DMS 273 treated with DMSO at 0.1 percent for 48 hours (cell line): ENCODE data around the gene RAET1E.
"Not testable (repeated sequence)": the region's sequence is repeated elsewhere in the genome, so short reads cannot be mapped to it uniquely, and the experiment has no call there.

ENCODE experiments used
- DNase-seq: peaks from one replicate; lab custom pipeline; 2025; lab: John Stamatoyannopoulos, UW

Gene RAET1E

DNA sequence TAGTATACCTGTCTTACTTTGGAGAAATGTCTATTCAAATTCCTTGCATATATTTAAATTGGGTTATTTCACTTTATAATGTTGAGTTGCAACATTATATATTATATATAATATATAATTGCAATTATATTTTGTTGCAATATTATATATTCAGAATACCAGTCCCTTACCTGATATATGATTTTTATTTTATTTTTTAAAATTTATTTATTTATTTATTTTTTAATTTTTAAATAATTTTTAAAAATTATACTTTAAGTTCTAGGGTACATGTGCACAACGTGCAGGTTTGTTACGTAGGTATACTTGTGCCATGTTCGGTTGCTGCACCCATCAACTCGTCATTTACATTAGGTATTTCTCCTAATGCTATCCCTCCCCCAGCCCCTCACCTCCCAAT lies 29.1 kb upstream of the RAET1E start:
- not testable (repeated sequence) for DNase-seq

DNA sequence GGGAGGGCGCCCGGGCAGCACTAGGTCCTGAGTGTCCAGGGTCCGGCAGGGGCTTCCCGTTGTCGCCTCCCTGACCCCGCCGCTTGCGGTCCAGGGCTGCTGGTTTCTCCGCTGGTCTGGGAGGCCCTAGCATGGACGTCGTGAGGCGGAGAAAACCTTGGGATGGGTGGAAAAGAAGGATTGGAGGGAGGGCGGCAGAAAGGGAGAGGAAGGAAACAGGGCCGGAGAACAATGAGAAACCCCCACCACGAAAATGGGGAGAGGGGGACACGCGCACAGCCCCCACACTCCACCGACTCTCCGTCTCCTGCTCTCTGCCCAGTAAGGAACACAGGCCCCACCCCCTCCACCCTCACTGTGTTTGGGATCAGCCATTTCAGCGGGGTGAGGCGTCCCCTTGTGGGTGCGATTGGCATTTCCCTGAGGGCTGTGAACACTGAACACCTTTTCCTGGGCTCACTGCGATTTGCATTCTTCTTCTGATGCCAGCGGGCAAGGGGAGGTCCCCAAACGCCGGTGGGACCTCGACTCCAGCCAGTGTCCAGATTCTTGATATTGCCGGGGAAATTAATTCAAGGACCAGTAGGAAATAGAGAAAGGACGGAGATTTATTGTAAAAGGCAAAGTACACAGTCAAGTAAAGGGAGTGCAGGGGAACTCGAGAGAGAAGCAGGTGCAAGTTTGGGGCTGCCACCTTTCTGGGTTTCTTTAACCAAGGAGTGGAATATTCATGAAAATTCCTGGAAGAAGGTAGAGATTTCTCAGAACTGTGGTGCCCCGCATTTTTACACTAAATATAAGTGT lies 28.3 kb upstream of the RAET1E start:
- peak; percentile 47 for DNase-seq

DNA sequence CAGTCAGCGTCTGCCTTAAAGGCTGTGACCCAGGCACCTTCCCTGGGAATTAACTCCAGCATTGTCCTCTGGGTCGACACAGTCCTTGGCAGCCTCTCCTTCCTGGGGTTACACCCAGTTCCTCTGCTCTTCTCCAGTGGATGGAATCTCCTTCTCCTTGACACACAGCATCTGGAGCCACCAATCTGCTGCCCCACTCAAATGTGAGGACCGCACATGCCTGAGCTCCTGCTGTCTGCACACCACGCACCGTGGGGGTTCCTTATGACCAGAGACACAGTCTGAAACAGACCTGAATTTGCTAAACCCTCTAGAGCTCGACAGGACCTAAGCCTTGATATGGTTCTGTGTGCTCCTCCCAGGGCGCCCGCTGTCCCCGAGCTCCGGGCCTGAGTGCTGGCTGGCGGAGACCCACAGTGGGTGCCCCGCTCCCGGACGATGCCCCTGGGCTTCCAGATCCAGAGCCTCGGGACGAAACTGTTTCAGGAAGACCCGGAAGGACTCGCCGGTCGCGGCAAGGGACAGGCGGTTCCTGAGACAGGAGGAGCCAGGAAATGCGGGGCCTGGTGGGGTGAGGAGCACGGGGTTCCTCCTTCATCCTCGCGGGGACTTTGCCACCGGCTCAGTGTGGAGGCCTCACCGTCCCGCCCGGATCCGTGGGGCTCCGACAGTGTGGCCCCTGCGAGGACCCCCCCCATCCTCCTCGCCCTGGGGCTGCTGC lies 27.5 kb upstream of the RAET1E start:
- no peak for DNase-seq

DNA sequence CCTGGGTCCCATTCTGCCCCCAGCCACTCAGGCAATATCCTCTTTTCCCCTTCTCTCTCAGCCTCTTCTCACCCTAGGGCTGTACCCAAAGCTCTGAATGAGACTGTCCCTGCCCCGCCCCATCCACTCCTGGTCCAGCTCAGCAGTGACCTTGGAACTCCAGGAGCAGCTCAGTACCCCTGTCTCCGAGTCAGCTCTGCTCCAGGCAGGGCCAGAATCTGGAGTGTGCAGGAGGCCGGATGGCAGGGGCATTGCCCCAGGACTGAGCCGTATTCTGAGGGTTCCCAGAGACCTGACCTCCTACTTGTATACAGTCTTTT lies 27.0 kb upstream of the RAET1E start:
- DNase-seq = no peak

DNA sequence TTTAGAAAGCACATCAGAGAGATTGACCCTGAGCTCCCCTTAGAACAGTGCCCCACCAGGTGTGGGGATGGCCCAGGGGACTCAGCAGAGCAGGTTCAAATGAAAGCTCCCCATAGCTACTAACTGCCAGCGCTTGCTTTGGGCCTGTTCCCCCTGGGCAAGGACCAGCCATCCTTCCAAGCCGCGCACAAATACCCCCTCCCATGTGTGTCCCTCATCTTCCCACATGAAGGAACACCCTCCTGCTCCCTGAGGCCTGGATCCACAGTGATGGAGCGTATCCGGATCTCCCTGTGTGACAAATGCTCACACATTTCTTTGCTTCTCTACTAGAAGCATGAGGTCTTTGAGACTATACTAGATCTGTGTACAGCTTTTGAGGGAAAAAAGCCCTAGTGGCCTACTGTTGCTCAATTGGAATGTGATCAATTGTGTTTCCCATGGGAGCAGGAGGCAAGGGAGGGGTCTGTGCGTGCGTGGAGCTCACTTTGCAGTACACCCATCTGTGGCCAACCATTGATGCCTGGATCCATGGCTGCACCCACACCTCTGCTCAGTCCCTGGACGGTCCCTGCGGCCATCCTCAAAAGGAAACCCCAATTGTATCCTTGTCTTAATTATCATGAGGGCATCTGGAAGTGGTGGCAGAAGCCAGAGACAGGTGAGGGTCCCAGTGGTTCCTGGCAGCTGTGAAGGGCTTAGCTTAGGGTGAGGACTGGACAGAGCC lies 26.5 kb upstream of the RAET1E start:
- DNase-seq = no peak

DNA sequence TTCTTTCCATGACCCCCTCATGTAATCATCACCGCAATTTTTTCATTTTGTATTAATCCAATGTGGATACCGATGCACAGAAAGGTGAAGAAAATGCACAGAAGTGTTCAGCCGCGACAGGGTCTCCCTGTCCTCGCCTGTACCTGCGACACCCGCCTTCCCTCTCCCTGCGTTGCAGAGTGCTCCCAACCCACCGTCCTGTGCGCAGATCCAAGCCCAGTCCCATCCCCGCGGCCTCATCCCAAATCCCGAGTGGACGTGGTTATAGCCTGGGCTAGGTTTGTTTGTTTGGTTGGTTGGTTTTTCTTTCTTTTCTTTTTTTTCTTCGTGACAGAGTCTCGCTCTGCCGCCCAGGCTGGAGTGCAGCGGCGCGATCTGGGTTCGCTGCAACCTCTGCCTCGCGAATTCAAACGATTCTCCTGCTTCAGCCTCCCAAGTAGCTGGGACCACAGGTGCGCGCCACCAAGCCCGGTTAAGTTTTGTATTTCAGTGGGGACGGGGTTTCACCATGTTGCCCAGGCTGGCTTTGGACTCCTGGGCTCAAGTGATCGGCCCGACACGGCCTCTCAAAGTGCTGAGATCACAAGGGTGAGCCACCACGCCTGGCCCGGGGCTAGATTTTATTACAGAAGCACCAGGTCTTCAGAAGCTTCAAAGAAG lies 25.5 kb upstream of the RAET1E start:
- DNase-seq = no peak

DNA sequence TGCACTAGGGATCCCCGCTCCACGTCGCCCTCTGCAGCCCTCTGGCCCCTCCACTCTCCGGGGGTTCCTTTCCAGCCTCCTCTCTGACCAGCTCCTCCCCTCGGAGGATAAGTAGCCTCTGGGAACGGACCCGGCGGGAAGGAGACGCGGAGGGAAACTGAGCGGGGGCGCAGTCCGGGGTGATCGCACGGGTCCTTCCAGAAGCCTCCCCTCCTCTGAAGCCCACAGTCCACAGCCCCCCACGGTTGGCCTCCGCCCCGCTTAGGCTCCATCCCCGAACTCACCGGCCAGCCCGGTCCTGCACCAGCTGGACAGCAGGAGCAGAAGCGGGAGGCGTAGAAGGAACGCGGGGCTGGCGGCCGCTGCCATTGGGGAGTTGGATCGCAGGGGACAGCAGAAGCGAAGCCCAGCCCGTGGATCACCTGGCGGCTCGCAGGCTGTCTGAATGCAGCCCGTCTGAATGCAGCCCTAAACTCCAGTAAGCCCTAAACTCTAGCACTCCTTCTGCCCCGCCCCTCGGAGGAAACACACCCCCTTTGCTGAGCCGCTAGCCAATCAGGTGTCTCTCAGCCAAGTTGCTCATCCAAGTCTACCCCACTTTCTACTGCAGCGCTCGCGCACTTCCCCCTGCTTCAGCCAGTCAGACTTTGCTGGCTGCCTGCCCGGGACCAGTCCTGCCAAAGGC lies 24.9 kb upstream of the RAET1E start, which contains the start of gene RAET1G:
Gene RAET1G, minus strand, starts transcription at position 480 of the 685 bp plus-strand sequence. Its CDS starts 111 bp downstream, at position 369.
- DNase-seq = peak; percentile 80

DNA sequence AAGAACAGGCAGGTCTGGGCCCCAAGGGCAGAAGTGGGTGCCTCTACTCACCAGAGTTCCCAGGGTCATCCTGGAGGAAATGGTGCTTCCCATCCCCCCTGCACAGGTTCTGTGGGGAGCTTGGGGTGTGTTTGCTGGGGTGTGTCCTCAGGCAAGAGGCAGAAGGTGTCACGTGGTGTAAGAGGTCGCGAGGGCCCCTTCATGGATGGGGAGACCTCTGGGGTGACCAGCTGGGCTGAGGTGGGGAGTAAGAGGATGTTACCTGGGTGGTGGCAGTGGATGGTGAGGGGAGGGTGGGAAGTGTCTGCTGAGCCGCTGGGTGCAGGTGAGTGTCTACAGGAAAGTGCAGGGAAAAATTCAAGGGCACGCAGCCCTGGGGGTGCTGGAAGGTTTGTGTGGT lies 24.2 kb upstream of the RAET1E start:
- not testable (repeated sequence) for DNase-seq

DNA sequence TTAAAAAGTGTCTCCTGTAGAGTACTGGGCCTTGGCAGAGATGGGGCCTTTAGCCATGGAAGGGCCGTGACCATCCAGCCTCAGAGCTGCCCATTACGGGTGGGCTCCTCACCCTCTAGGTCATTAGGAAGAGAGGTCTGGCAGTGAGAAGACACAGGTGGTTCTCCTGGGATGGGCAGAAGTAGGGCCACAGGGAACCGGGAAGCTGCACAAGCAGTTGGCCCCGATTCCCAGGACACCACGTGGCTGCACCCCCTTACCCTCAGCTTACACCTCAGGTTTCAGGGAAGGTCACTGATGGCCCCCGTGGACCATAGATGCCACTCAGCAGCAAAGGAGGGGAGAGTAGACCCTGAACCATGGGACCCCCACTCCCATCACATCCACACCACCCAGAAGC lies 23.4 kb upstream of the RAET1E start:
- no peak for DNase-seq

DNA sequence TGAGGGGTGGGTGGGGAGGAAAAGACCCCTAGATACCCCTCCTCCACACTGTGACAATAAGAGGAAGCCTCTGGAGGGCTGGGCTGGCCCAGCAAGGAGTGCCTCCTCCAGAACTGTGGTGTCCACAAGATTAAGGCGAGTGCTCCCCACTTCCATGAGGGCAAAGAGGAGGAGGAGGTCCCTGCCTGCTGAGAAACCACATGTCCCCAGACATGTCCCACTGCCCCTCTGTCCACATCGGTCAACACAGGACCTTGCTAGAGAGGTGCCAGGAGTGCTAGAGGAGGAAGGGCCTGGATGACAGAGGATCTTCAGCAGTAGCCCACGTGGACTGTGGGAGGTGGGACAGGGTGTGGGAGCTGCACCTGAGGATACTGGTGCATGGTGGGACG lies 21.9 kb upstream of the RAET1E start:
- no peak for DNase-seq

DNA sequence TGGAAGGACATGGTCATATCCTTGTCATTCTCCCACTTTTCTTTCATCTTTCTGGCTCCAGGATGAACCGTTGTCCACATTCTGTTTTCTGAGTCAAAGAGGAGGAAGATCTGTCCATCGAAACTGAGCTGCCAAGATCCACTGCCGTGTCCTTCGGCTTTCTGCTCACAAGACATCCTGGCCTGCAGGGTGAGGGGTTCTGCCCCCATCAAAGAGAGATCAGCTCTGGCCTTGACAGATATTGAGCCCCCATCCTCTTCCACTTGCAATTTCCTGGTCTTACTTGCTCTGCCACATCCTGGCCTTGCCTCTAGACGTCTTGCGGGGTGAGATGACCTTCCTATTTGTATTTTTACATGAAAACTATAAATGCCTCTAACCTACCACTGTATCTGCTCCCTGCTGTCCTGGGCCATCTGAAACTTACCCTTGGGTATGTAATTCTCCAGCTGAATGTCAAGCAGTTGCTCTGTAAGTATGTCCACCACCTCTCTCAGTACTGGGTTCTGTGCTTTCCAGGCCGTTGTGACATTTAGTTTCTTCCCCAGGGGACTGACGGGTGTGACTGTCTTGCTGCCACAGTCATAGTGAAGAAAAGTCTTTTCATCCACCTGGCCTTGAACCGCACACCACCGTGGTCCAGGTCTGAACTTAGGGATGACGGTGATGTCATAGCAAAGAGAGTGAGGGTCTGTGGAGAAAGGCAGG lies 21.4 kb upstream of the RAET1E start:
- DNase-seq = not testable (repeated sequence)

DNA sequence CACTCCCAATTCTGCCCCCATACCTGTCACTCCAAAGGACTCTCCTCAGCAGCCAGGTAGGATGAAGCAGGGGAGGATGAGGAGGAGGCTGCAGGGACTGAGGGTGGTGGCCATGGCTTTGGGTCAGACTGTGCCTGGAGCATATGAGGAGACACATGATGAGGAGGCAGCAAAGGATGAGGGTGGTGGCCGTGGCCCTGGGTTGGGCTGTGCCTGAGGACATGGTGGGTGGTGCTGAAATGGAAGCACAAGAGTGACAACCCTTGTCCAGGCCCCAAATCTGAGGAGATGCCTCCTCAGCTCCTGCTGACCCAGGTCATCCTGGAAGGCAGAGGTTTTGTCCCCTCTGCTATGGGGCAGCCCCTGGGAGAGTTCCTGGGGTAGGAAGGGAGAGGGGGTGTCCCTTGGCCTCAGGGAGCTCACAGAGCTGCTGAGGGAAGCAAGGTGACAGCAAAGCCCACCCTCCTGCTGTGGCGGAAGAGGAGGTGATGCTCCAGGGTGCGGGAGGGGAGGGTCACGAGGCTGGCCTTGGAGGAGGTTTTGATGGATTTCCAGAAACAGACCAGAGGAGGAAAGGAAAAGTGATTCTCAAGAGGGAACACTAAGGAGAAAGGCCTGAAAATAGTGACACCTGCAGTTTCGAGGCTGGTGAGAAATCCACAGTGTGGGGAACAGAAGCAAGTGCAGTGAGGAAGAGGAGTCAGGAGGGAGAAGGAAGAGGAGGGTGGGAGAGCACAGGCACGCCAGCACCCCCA lies 20.4 kb upstream of the RAET1E start:
- no peak for DNase-seq

DNA sequence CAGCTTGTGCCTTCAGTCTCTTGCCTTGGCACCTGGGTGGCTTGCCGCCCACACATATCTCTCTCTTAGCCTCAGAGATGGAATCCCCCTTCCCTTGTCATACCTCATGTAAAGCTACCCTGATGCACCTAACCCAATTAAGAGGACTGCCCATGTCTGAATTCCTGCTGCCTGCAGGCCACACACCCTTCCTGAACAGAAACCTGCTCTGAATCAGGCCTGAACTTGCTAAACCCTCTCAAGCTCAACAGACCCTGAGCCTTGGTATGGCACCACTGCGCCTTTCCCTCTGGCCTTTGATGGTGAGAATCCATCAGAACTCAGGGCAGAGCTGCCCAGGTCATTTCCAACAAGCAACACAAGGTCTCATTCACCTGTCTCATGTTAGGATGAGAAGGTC lies 19.8 kb upstream of the RAET1E start:
- DNase-seq = no peak

DNA sequence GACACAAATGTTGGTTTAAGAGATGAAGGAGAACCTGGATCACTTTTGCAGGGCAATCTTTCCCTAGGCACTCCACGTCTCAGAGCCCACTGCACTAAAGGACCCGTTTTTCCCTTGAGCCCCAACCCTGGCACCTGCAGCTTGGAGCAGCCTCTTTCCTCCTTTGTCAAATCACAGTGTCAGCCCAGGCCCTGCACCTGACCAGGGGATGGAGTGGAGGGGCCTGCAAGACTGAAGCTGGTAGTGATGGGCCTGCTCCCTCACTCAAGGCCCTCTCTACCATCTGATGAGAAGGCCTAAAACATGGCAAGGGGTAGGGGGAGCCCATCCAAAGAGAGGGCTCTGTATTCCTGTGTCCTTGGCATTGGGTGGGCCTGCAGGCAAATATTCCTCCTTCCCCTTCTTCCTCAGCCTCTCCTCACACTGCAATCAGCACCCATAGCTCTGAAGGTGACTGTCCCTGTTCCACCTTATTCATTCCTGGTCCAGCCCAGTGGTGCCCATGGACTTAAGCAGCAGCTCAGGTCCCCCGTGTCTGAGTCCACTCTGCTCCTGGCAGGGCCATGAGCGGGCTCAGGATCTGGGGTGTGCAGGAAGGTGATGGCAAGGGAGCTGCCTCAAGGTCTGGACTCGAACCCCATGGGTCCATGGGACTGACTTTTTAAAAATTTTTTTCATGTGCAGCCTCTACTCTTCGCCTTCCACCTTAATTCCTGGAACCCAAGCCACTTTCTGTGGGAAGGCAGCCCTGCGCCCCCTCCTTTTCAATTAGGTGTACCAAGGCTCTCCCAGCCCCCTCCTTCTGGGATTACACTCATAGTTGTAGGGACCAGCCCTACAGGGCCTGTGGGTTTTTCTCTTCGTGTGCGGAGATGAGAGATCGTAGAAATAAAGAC lies 18.3 kb upstream of the RAET1E start:
- no peak for DNase-seq

DNA sequence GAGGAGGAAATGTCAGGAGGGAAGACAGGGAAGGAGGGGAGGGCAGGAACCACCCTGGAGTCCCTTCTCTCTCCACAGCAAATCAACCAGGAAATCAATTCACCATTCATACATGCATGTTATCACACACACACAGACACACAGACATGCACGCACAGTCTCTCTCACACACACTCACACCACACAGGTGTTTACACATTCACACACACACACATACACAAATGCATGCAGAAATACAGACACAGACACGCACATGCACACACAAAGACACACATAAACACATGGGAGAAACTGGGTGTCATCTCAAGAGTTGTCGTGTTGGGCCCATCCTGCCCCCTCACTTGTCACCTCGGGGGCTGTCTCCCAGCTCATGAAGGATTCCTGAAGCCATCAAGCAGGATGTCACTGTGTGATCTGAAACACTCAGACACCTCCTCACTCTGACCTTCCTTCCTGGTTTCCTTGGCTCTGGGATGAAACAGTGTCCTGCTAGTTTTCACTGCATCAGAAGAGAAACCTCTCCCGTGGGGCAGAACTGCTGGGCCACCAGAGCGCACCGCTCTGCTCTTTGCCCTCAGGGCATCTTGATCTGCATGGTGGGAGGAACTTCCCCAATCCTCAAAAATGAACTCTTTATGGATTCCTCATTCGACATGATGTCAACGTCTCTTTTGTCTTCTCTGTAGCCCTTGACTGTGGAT lies 15.8 kb upstream of the RAET1E start:
- DNase-seq = no peak

DNA sequence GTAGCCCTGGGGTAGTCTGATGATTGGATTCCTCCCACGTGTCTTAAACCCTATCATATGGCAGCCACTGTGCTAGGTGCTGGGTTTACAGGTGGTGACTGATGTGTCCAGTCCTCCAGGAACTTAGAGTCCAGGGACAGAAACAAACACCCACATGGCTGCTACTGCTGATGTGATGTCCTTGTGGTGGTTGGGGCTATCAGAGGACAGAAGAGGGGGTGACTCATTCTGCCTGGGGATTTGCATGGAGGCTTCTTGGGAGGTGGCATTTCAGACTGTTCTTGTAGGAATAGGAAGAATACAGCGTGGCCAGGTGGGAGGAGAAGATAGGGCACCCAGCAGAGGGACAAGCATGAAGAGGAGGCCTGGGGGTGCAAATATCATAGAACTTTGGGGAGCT lies 15.2 kb upstream of the RAET1E start:
- no peak for DNase-seq

DNA sequence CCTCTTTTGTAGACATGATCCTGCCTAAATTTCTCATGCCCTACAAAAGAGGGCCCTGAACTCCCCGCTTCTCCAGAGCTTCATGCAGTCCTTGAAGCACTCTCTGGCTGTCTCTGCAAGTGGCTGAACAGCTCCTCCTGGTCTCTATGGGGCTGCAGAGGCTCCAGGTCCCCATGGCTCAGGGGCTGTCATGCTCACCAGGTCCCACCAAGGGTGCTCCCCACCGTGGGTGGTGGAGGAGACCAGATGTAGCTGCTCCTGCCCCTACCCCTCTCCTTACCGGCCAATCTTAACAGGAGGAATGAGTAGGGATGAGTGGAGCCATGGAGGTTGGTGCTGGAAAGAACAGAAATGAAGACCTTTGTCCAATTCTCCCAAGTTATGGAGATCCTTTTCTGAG lies 14.8 kb upstream of the RAET1E start:
- not testable (repeated sequence) for DNase-seq

DNA sequence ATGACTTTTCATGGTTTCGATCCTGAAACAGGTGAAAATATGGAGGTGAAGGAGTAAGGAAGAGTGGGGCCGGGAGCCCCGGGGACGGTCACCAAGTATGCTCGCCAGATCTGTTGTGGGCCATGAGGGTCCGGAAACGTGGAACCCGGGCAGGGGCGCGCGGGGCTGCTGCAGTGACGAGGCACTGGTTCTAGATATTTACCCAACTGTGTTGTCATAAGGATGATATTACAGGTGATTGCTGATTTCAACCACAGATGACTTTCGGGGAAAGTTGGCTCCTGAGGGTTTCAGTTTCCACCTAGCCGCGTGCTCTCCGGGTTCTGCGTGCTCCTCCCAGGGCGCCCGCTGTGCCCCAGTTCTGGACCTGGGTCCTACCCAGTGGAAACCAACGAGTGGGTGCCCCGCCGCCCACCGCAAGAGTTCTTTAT lies 12.8 kb upstream of the RAET1E start:
- DNase-seq = no peak
